GM21381 (cell line): Measurements from ENCODE around the gene NXT1.
"Not testable (repeated sequence)": the region's sequence is repeated elsewhere in the genome, so short reads cannot be mapped to it uniquely, and the experiment has no call there.

ENCODE experiments used
- ATAC-seq: cut with Tn5 transposase; IDR thresholded peaks from one replicate; pipeline ENCODE4 v1.9.1; 2021; ENCODE audit warnings: mild to moderate bottlenecking, moderate library complexity; ENCODE audit not compliant: unreplicated experiment

The NXT1 gene

GRCh38 chr20:23350196-23350903 lies at the start of gene NXT1:
NXT1 (plus strand) TSS chr20:23350791; CDS start chr20:23354042, 3,251 bp downstream.
- peak; percentile 87 for ATAC-seq

DNA sequence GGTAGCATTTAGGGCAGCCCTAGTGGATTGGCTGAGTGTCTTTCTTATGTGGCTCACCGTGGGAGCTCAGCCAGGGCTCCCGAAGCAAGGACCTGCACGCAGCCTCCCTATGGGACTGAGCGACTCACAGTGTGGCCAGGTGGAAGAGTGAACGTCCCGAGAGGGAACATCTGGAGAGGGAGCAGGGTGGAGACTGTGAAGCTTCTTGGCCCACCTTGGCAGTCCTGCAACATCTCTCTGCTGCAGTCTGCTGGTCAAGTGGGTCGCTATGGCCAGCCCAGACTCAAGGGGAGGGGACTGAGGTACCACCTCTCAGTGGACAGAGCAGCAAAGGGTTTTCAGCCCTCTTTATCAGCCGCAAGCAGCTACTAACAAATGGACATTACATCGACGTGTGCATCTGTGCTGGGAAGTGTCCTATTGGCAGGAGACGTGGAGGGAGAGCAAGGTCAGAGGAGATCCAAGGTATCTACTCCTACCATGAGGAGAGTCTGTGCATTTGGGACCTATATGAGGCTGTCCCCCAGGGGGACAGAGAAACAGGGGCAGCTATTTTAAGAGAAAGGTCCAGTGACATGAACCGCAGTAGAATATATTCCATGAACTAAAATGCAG lies 49.0 kb upstream of the NXT1 start:
- no peak for ATAC-seq

GRCh38 chr20:23302386-23302785 lies 48.2 kb upstream of the NXT1 start:
- ATAC-seq: no peak

DNA sequence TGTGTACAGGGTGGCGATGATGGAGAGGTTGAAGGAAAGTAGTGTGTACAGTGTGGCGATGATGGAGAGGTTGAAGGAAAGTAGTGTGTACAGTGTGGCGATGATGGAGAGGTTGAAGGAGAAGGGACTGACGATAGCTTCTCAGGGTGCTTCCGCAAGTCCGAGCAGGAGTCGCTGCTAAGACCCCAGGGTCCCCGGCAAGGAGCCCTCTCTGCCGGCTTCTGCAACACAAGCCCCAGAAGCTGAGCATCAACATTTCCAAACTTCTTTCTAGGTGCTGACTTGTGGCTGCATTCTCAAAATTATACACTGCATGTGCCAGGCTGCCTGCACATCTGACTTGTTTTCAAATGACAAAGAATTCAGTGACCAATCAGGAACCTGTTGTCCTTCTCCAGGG lies 47.8 kb upstream of the NXT1 start:
- no peak for ATAC-seq

DNA sequence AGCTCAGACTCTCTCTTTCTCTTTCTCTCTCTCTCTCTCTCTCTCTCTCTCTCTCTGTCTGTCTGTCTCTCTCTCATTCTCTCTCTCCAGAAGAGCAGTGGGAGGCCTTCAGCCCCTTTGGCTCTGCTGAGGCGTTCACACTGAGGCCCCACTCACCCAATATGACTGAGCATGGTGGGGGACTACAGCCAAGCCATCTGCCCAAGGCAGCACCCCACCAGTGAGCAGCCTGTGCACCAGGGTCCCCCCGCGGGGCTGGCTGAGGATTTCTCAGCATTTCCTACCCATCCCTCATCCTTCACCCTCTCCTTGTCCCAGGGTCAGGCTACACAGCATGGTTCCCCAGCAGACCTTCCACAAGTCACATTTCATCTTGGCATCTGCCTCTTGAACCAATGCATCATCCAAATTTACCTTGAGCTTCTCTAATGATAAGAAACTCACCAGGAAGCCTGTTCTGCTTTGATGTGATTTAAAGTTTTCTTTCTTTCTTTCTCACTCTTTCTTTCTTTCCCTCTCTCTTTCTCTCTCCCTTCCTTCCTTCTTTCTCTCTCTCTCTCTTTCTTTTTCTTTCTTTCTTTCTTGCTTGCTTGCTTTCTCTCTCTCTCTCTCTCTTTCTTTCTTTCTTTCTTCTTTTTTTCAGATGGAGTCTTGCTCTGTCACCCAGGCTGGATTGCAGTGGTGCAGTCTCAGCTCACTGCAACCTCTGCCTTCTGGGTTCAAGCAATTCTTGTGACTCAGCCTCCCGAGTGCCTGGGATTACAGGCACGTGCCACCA lies 47.1 kb upstream of the NXT1 start:
- no peak for ATAC-seq

DNA sequence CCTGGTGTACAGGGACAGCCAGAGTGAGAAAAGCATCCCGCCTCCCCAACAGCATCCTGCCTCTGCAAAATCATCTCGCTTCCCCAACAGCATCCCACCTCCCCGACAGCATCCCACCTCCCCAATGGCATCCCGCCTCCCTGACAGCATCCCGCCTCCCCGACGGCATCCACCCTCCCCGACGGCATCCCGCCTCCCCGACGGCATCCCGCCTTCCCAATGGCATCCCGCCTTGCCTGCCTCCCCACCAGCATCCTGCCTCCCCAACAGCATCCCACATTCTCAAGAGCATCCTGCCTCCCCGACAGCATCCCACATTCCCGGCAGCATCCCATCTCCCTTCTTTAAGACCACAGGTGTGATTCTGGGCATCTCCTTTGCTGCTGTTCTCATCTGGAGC lies 46.0 kb upstream of the NXT1 start:
- ATAC-seq: no peak

- no peak for ATAC-seq
Observed at GRCh38 chr20:23305098-23305497, 45.5 kb upstream of the NXT1 start.

GRCh38 chr20:23307393-23307792 lies 43.2 kb upstream of the NXT1 start:
- not testable (repeated sequence) for ATAC-seq

DNA sequence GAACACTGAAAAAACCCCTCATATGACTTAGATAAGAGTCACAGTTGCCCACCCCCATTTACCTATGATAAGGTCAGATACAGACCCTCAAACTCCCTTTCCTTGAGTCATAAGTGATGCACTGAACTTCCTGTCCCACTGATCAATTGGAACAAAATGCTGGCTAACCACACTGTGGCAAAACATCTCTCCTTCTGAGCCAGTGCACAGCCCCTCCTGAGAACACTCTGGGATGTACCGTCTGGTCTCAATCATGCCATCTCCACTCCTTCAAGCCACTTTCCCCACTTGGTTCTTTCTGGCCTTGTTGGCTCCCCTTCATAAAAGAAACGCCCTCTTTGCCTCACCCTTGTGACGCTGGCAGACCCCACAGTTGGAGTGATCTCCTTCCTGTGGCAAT lies 42.6 kb upstream of the NXT1 start:
- ATAC-seq: no peak

- no peak for ATAC-seq
Observed at GRCh38 chr20:23308908-23309307, 41.7 kb upstream of the NXT1 start.

GRCh38 chr20:23309781-23310180 lies 40.8 kb upstream of the NXT1 start:
- ATAC-seq: no peak

GRCh38 chr20:23311947-23312506 lies 38.6 kb upstream of the NXT1 start:
- no peak for ATAC-seq

- ATAC-seq: no peak
Observed at GRCh38 chr20:23313271-23313670, 37.3 kb upstream of the NXT1 start.

DNA sequence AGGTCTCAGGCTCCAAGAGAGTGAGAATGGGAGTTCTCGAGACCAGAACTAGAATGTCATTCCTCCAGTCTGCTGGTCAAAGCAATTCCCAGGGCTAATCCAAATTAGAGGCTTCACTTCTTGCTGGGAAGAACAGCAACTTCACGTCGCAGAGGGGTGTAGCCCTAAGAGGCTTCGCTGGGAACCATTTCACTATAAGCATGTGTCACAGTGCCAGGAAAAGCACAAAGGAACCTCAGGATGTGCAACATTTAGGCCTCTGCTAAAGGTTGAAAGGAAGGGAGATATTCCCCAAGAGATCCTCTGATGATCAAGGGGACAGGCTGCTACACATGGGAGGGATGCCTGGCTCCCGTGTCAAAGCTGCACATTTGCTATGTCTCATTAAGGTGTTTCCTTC lies 35.9 kb upstream of the NXT1 start:
- ATAC-seq: no peak

DNA sequence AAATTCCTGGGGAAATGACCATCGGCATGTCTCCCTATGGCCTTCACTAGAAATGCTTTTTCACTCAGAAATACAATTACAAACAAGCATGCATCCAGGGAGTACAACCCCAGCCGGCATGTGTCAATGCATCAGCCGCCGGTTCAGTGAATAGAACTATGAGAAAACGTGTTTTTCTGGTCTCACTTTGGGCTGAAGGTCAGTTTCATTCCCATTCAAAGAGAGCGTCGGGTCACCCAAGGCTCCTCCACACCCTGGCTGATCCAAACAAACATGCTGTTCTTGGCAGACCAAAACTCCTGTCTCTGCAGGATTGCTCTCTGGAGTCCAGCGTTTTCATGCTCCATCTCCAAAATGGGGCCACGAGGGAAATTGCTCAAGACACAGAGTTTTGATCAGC lies 35.5 kb upstream of the NXT1 start:
- no peak for ATAC-seq

DNA sequence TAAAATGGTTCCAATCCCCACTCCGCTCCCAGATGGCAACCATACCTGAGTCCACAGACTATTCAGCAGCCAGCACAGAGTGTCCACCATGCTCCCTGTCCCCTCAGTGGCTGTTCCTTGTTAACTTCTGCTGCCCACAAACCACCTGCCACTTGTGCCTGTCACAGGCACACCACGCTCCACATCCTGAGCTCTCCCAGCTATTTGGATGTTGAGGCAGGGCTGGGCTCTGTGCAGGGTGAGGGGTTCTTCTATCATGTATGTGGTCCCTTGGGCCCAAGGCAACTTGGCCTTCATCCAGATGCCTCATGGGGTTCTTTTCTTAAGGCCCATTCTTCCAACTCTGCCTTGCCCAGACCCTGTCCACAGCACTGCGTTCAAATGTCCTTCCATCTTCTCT lies 34.0 kb upstream of the NXT1 start:
- ATAC-seq: no peak

DNA sequence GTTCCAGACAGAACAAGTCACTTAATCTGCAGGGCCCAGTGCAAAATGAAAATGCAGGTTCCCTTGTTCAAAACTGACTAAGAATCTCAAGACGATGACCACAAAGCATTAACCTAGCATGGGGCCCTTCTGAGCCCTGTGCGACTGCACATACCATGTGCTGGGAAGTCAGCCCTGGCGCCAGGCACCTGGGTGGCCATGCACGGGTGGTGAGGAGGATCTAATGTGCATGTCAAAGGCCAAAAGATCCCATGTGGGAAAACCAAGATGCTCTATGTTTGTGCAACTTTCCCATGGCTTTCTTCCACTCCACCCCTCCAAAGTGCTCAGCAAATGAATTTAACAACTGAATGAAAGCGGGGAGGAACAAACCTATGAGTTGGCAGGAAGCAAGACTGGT lies 33.5 kb upstream of the NXT1 start:
- ATAC-seq: no peak

DNA sequence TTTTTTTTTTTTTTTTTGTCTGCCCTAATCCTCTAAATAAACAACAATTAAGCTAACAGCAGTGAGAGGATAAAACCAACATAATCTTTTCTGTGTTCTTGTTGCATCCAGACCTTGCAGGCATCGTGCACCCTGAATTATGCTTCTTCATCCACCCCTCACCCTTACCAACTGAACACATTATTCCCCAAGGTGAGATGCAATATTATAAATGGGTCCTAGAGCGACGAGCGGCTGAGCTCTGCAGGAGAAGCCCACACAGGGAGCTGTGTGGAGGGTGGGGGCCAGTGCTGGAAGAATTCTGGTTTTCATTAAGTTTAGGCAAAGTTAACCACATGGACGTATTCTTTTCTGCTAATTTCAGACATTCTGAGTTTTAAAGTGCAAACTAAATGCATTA lies 32.2 kb upstream of the NXT1 start:
- ATAC-seq: no peak

- ATAC-seq: no peak
Observed at GRCh38 chr20:23320317-23320716, 30.3 kb upstream of the NXT1 start.

GRCh38 chr20:23325107-23325506 lies 25.5 kb upstream of the NXT1 start:
- ATAC-seq: no peak

GRCh38 chr20:23326774-23327173 lies 23.8 kb upstream of the NXT1 start:
- ATAC-seq: no peak
